Stimulated activated CD4-positive, alpha-beta T cell treated with anti-CD3 and anti-CD28 coated beads, Interleukin-15, amount 100 ng/mL, for 48 hours (primary cell): ENCODE results near the gene TBC1D9B.

ENCODE experiments used
- DNase-seq, 2 donors: peaks; one replicate each; pipeline ENCODE4 v3.0.0-alpha.2; 2020; ENCODE audit warnings: low read depth in 2 of 2

Gene TBC1D9B

DNA sequence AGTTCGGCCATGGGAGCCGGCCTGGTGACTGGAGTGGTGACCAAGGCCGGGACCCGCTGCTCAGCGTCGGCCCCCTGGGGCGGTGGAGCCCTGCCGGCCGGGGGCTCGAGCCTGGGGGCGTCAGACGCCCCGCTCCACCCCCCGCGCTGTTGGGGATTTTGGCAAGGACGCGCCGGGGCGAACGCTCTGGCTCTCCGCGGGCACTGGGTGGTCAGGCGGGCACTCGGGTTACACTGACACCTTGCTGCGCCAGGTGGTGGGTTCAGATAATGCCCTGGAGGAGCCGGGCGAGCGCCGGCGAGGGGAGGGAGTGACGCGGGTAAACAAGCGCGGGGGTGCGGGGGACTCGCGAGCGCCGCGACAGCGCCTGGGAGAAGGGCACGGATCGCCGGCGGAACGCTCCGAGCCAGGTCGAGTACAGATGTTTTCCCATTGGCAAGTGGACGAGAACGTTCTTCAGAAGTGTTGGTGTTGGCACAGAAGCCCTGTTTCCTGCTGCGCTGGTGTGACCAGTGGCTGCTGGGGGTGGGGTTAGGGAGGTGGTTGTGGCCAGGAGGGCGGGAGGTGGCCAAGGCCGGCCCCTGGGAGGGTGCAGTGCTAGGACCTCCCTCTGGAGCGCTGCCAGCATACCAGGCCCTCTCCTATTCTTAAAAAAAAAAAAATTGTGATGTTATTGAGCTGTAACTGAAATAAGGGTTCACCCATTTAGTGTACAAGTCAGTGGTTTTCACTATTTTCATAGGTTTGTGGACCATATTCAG is 86.2 kb downstream of the TBC1D9B start:
- peak; percentile 77 to 79 for DNase-seq

- peak in 1 of 2 donors; percentile 71 for DNase-seq
Observed at GRCh38 chr5:179820483-179821297, 87.0 kb downstream of the TBC1D9B start, which contains the start of gene SQSTM1. SQSTM1 (plus strand) TSS chr5:179820905; CDS start chr5:179820937, 32 bp downstream.

GRCh38 chr5:179820127-179820482 is 87.6 kb downstream of the TBC1D9B start:
- DNase-seq: no peak

DNA sequence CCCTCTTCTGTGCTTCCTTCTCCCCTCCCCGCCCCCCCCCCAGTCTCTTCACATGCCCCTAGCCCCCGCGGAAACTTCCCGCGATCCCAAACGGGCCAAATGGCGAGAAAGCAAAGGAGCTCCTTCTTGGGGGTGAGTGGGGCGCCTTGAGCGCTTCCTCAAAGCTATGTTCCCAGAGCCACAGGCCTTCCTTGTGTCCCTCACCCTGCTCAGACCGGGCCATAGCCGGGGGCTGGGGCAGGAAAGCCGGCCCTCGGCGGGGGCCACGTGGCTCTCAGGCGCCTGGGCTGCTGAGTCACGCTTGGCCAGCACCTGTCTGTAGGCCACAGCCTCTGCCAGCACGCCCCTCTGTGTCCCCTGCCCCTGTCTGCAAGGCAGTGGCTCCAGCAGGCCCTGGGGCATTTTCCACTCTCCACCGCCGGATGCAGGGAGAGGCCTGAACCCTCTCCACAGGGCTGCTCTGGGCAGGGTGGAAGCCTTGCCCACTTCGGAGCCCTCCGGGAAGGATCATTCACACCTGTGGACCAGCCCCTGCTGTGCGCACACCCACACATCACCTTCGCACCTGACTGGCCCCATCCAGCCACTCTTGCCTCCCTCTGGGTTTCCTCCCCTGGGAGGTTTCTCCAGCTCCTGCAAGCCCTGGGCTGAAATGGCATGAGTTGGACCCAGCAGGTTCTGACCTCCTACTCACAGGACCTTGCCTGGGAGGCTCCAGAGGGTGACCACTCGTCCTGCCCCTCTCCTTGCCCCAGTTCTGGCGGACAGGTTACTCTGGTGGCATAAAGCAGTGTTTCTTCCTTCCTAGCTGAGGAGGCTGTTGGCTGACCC is 88.2 kb downstream of the TBC1D9B start:
- no peak for DNase-seq

GRCh38 chr5:179818746-179819295 is 88.9 kb downstream of the TBC1D9B start:
- peak in 1 of 2 donors; percentile 70 for DNase-seq

- no peak for DNase-seq
Observed at GRCh38 chr5:179817890-179818745, 89.6 kb downstream of the TBC1D9B start.

GRCh38 chr5:179817470-179817840 is 90.2 kb downstream of the TBC1D9B start:
- DNase-seq: no peak

DNA sequence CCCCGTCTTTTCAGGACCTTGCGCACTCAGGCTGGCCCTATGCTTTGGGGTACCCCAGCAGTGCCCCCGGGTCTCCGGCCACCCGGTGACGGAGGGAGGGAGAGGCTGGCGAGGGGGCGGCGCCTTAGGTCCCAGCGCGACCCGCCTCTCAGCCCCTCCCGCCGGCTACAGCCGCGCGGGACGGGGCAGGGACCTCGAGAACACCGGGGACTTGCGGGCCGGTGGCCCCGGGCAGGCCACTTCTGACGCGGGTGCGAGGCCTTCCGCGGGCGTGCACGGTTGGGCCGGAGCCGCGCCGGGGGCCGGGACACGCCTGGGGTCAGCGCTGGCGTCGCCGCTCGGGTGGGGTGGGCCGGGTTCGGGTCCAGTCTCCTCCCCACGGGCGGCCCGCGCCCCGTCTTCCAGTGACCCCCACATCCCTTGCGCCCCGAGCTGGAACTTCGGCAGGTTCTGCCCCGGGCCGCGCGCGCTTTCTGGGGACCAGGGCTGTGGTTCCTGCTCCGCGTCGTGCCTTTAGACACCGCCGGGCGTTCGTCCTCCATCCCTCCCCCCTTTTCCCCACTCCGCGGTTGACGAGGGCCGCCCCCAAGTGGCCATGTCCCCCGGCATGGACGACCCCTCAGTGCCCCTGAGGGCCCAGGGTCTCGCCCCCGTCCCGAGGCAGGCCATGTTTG is 90.8 kb downstream of the TBC1D9B start:
- DNase-seq: no peak

DNA sequence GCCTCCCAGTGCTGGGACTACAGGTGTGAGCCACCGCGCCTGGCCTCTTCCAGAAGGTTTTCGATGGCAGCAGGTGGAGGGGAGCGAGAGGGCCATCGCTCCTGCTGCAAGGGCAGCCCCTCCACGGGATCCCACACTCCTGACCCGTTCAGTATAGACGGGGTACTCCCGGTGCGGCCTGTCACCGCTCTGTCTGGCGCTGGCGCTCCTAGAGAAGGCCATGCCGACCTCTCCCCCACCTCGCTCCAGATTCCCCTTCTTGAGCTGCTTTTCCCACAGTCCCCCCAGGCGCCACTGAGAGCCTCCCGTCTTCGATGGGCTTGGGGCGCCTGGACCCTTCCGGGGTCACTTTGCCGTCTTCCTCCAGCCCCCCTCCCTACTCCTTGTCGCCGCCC is 91.3 kb downstream of the TBC1D9B start:
- DNase-seq: no peak

GRCh38 chr5:179815491-179816249 is 92.0 kb downstream of the TBC1D9B start:
- DNase-seq: no peak

DNA sequence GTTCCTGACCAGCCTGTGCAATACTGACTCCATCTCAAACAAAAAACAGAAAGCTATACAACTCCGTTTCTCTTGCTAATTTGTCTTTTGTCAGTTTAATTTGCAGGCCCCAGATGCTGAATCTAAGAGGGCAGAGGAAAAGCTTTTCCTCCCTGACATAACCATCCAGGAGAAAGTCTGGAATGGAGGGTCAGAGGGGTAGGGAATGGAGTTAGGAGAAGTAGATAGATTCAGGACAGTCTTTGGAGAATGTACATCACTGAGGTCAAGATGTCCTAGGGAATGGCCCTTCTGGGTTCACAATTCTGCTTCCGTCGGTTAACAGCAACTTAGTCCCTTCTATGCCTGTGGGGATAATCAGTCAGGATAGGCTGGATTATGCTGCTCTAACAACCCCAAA is 93.6 kb downstream of the TBC1D9B start:
- no peak for DNase-seq

- no peak for DNase-seq
Observed at GRCh38 chr5:179812997-179813607, 94.6 kb downstream of the TBC1D9B start.

GRCh38 chr5:179812135-179812825 is 95.4 kb downstream of the TBC1D9B start:
- DNase-seq: no peak
